PC-3 (cell line): Measurements from ENCODE around the gene MAPK12. TPM values are rescaled to one million over a fixed set of nuclear protein-coding genes. Genes with fewer than 3 reads are reported as not detected.

Source experiments
- ATAC-seq: fragments of 200-7000 bp; cut with Tn5 transposase; 2 replicates; pipeline ENCODE4 v1.9.1; 2020; ENCODE audit warnings: mild to moderate bottlenecking, moderate library complexity
- BruUV-seq: library from RNA; stranded (reverse); fragments of 400-500 nt; replicated peaks from 2 replicates; lab custom pipeline; 2021; lab: Mats Ljungman, UMichigan
- CTCF ChIA-PET: fragments of 300-600 bp; sonication (Branson Sonifier 250); formaldehyde crosslinking; loops from one replicate; lab custom pipeline; 2022; ENCODE audit warnings: antibody characterized with exemption; lab: Charles Lee
- POLR2A ChIA-PET: fragments of 300-600 bp; sonication (Branson Sonifier 250); formaldehyde crosslinking; loops from one replicate; lab custom pipeline; 2022; ENCODE audit warnings: antibody characterized with exemption; ENCODE audit not compliant: unreplicated experiment; lab: Charles Lee
- DNase-seq: peaks from one replicate; pipeline ENCODE4 v3.0.0-alpha.2; 2015
- H2AFZ ChIP-seq: fragments of 300-600 bp; sonication (generic); 2 replicates; pipeline ENCODE4 v1.6.0; 2016; ENCODE audit warnings: antibody characterized with exemption, low read length
- H3F3A ChIP-seq: fragments of 300-600 bp; sonication (generic); one replicate; pipeline ENCODE4 v1.6.0; 2017; ENCODE audit warnings: antibody characterized with exemption, low read length, control low read depth, mild to moderate bottlenecking; ENCODE audit not compliant: unreplicated experiment
- H3K27ac ChIP-seq: fragments of 300-600 bp; sonication (generic); 2 replicates; pipeline ENCODE4 v1.5.1; 2016; ENCODE audit warnings: mild to moderate bottlenecking, low read length
- H3K27me3 ChIP-seq: fragments of 300-600 bp; sonication (generic); 2 replicates; pipeline ENCODE4 v1.6.1; 2016; ENCODE audit warnings: low read length, mixed read lengths
- H3K36me3 ChIP-seq: fragments of 300-600 bp; sonication (generic); 2 replicates; pipeline ENCODE4 v1.6.1; 2016; ENCODE audit warnings: low read depth, mixed run types, low read length, mixed read lengths
- H3K4me1 ChIP-seq: fragments of 300-600 bp; sonication (generic); 2 replicates; pipeline ENCODE4 v1.5.1; 2016; ENCODE audit warnings: low read length; ENCODE audit not compliant: insufficient read depth
- H3K4me2 ChIP-seq: fragments of 300-600 bp; sonication (generic); 2 replicates; pipeline ENCODE4 v1.6.0; 2016; ENCODE audit warnings: low read length
- H3K4me3 ChIP-seq: fragments of 300-600 bp; sonication (generic); 2 replicates; pipeline ENCODE4 v1.5.1; 2016; ENCODE audit warnings: mild to moderate bottlenecking, low read length, mixed read lengths
- H3K79me2 ChIP-seq: fragments of 300-600 bp; sonication (generic); 2 replicates; pipeline ENCODE4 v1.6.1; 2017; ENCODE audit warnings: low read length, mixed read lengths
- H3K9ac ChIP-seq: fragments of 300-600 bp; sonication (generic); 2 replicates; pipeline ENCODE4 v1.6.0; 2016; ENCODE audit warnings: mild to moderate bottlenecking, low read length
- H3K9me2 ChIP-seq: fragments of 300-600 bp; sonication (generic); replicated peaks from 2 replicates; pipeline ENCODE4 v1.6.1; 2016; ENCODE audit warnings: mixed run types, low read length, mixed read lengths
- H3K9me3 ChIP-seq: fragments of 300-600 bp; sonication (generic); 2 replicates; pipeline ENCODE4 v1.6.1; 2016; ENCODE audit warnings: low read length, mixed read lengths
- H4K20me1 ChIP-seq: fragments of 300-600 bp; sonication (generic); 2 replicates; pipeline ENCODE4 v1.6.1; 2016; ENCODE audit warnings: low read length, mixed read lengths
- EZH2 ChIP-seq: fragments of 300-600 bp; sonication (generic); IDR thresholded peaks from one replicate; pipeline ENCODE4 v1.6.1; 2017; ENCODE audit warnings: antibody characterized with exemption, mild to moderate bottlenecking, low read length; ENCODE audit not compliant: unreplicated experiment
- EZH2phosphoT487 ChIP-seq: fragments of 300-600 bp; sonication (generic); IDR thresholded peaks from 2 replicates; pipeline ENCODE4 v1.6.1; 2018; ENCODE audit warnings: mild to moderate bottlenecking, antibody characterized with exemption, low read length, borderline replicate concordance
- intact Hi-C: fragments of 100-400 bp; cut with micrococcal nuclease; formaldehyde crosslinking; loops from 2 replicates; pipeline ENCODE4 v1.9.0; 2023
- total RNA-seq: library from RNA; depleted of rRNA; stranded (reverse); fragments of >200 nt; gene quantifications from 2 replicates; pipeline ENCODE4 v1.2.3, GENCODE V29; 2014
- TF ChIP-seq, protein P1 (sequence below): fragments of 300-600 bp; sonication (generic); conservative IDR thresholded peaks from 2 replicates; pipeline ENCODE4 v1.5.1; 2017; ENCODE audit warnings: antibody characterized with exemption, low read depth, mild to moderate bottlenecking, low read length

MAPK12 gene
- total RNA-seq, 1 experiment from 2014 or later: 22.4 TPM

GRCh38 chr22:50216055-50216683 is 45.3 kb downstream of the MAPK12 start:
- ChIA-PET POLR2A (no interaction called here), CTCF (no interaction called here)
- intact Hi-C loops: no loop called here
- no peak for ATAC-seq
- Histone ChIP-seq H3F3A (no peaks in the 10 kb centered on the region), H3K27me3 (no peaks in the 10 kb centered on the region), H3K36me3 (peaks cover 5% of the 10 kb centered on the region; the same call in 1 of the 2 replicates), H3K9ac (no peak overlapping the region), H2AFZ (no peak overlapping the region), H3K79me2 (no peaks in the 10 kb centered on the region), H3K9me2 (no peaks in the 10 kb centered on the region), H3K27ac (no peak overlapping the region), H3K4me2 (no peak overlapping the region), H3K9me3 (no peaks in the 10 kb centered on the region), H3K4me1 (no peaks in the 10 kb centered on the region), H4K20me1 (no peaks in the 10 kb centered on the region), H3K4me3 (no peak overlapping the region)
- BruUV-seq: no TSS peak
- no peak for DNase-seq
- TF ChIP-seq EZH2phosphoT487: no peak
- TF ChIP-seq, protein P1, sequence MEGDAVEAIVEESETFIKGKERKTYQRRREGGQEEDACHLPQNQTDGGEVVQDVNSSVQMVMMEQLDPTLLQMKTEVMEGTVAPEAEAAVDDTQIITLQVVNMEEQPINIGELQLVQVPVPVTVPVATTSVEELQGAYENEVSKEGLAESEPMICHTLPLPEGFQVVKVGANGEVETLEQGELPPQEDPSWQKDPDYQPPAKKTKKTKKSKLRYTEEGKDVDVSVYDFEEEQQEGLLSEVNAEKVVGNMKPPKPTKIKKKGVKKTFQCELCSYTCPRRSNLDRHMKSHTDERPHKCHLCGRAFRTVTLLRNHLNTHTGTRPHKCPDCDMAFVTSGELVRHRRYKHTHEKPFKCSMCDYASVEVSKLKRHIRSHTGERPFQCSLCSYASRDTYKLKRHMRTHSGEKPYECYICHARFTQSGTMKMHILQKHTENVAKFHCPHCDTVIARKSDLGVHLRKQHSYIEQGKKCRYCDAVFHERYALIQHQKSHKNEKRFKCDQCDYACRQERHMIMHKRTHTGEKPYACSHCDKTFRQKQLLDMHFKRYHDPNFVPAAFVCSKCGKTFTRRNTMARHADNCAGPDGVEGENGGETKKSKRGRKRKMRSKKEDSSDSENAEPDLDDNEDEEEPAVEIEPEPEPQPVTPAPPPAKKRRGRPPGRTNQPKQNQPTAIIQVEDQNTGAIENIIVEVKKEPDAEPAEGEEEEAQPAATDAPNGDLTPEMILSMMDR: no peak
- TF ChIP-seq EZH2: no peak

GRCh38 chr22:50215297-50216054 is 46.0 kb downstream of the MAPK12 start:
- no peaks in the 10 kb centered on the region for H3K9me3 ChIP-seq
- no peaks in the 10 kb centered on the region for H3F3A ChIP-seq
- no peak for TF ChIP-seq EZH2
- TF ChIP-seq, protein P1: no peak
- TF ChIP-seq EZH2phosphoT487: no peak
- H3K4me1 ChIP-seq: no peaks in the 10 kb centered on the region
- H3K27ac ChIP-seq: no peak overlapping the region
- no peak overlapping the region for H3K9ac ChIP-seq
- H2AFZ ChIP-seq: no peak overlapping the region
- H3K9me2 ChIP-seq: no peaks in the 10 kb centered on the region
- H3K36me3 ChIP-seq: peaks cover 2% of the 10 kb centered on the region; the same call in 1 of the 2 replicates
- intact Hi-C loops: no loop called here
- POLR2A ChIA-PET: no interaction called here
- ATAC-seq (no peak), DNase-seq (no peak)
- H3K27me3 ChIP-seq: no peaks in the 10 kb centered on the region
- CTCF ChIA-PET: no interaction called here
- no peaks in the 10 kb centered on the region for H4K20me1 ChIP-seq
- H3K4me3 ChIP-seq: no peak overlapping the region
- no TSS peak for BruUV-seq
- H3K79me2 ChIP-seq: no peaks in the 10 kb centered on the region
- H3K4me2 ChIP-seq: no peak overlapping the region

DNA sequence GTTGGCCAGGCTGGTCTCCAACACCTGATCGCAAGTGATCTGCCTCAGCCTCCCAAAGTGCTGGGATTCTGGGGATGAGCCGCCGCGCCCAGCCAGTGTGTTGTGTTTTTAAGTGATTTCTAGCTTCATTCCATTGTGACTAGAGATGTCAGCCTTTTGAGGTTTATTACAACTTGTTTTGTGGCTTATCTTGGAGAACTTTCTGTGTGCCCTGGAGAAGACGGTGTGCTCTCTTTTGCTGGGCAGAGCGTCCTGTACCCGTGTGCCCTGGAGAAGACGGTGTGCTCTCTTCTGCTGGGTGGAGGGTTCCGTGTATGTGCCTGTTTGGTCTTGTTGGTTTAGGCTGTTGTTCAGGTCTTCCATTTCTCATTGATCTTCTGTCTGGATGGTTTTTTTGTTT is 48.2 kb downstream of the MAPK12 start:
- Histone ChIP-seq H3F3A (no peaks in the 10 kb centered on the region), H3K27ac (no peak overlapping the region), H3K79me2 (no peaks in the 10 kb centered on the region), H2AFZ (no peak overlapping the region), H3K27me3 (no peaks in the 10 kb centered on the region), H3K4me1 (no peaks in the 10 kb centered on the region), H4K20me1 (no peaks in the 10 kb centered on the region), H3K9me2 (no peaks in the 10 kb centered on the region), H3K9ac (no peak overlapping the region), H3K4me3 (no peak overlapping the region), H3K36me3 (peaks cover 2% of the 10 kb centered on the region; the same call in 1 of the 2 replicates), H3K9me3 (no peaks in the 10 kb centered on the region), H3K4me2 (no peak overlapping the region)
- intact Hi-C loops: no loop called here
- ChIA-PET CTCF (interaction anchor here (0.7 kb wide), 1 partner anchor 65 kb away, joined by 4 read pairs; no protein-coding TSS in a partner anchor), POLR2A (no interaction called here)
- TF ChIP-seq, protein P1: no peak
- TF ChIP-seq EZH2phosphoT487: no peak
- no peak for TF ChIP-seq EZH2
- DNase-seq: no peak
- BruUV-seq: no TSS peak
- no peak for ATAC-seq
